NCI-H2171 treated with DMSO at 0.1 percent for 48 hours (cell line): ENCODE data around the gene RBM34.
"Not testable (repeated sequence)": the region's sequence is repeated elsewhere in the genome, so short reads cannot be mapped to it uniquely, and the experiment has no call there.

Experiments used
- DNase-seq: peaks from one replicate; lab custom pipeline; 2025; lab: John Stamatoyannopoulos, UW

RBM34 gene

GRCh38 chr1:235160957-235161684 is at the start of gene RBM34:
Gene RBM34 (minus strand): TSS chr1:235161250. CDS start chr1:235161226, 24 bp downstream.
- DNase-seq, result peak; percentile 93

GRCh38 chr1:235207209-235207565 is 46.1 kb upstream of the RBM34 start:
- no peak for DNase-seq

GRCh38 chr1:235206533-235207208 is 45.6 kb upstream of the RBM34 start:
- DNase-seq, result no peak

- no peak for DNase-seq
These were observed 44.6 kb upstream of the RBM34 start for GRCh38 chr1:235205687-235206086.

- DNase-seq, result no peak
These were observed 42.4 kb upstream of the RBM34 start for GRCh38 chr1:235203428-235203827.

GRCh38 chr1:235202447-235202846 is 41.4 kb upstream of the RBM34 start:
- DNase-seq, result not testable (repeated sequence)

- DNase-seq, result no peak
These were observed 38.4 kb upstream of the RBM34 start for GRCh38 chr1:235199441-235199840.

GRCh38 chr1:235190431-235190830 is 29.4 kb upstream of the RBM34 start:
- DNase-seq, result no peak

GRCh38 chr1:235187316-235187715 is 26.3 kb upstream of the RBM34 start:
- DNase-seq, result no peak

- DNase-seq, result no peak
These were observed 20.7 kb upstream of the RBM34 start for GRCh38 chr1:235181561-235182245.

- no peak for DNase-seq
These were observed 19.9 kb upstream of the RBM34 start for GRCh38 chr1:235180916-235181460.

GRCh38 chr1:235176486-235176885 is 15.4 kb upstream of the RBM34 start:
- no peak for DNase-seq

- DNase-seq, result no peak
These were observed 8.9 kb upstream of the RBM34 start for GRCh38 chr1:235169986-235170385.

- no peak for DNase-seq
These were observed 7.3 kb upstream of the RBM34 start for GRCh38 chr1:235168375-235168774.

- DNase-seq, result no peak
These were observed 756 bp upstream of the RBM34 start for GRCh38 chr1:235161685-235162327.

- no peak for DNase-seq
These were observed 580 bp downstream of the RBM34 start for GRCh38 chr1:235160383-235160956.

- DNase-seq, result not testable (repeated sequence)
These were observed 1.1 kb downstream of the RBM34 start for GRCh38 chr1:235159930-235160329.

GRCh38 chr1:235159284-235159683 is 1.8 kb downstream of the RBM34 start:
- DNase-seq, result not testable (repeated sequence)

GRCh38 chr1:235158680-235159079 is 2.4 kb downstream of the RBM34 start:
- DNase-seq, result no peak

GRCh38 chr1:235157150-235157549 is 3.9 kb downstream of the RBM34 start:
- DNase-seq, result no peak

GRCh38 chr1:235156740-235157139 is 4.3 kb downstream of the RBM34 start:
- no peak for DNase-seq

- no peak for DNase-seq
These were observed 4.8 kb downstream of the RBM34 start for GRCh38 chr1:235156265-235156664.
